ENCODE results near the gene KDM5B.

- no peak for TF ChIP-seq ZNF274 (IDR thresholded peaks at IDR 0.05; ENCODE audit: low read depth, low read length)
- TF ChIP-seq YY1 (IDR thresholded peaks at IDR 0.05; ENCODE audit: insufficient read depth, insufficient read length) = no peak
Measured at GRCh38 chr1:202786804-202787203, 21.4 kb downstream of the KDM5B start.

Data from NT2/D1 (cell line).